ENCODE results near the gene GAS7. TPM values are rescaled to one million over a fixed set of nuclear protein-coding genes. Genes with fewer than 3 reads are reported as not detected.

The GAS7 gene
- total RNA-seq, 1 donor from 2014 or later, result 78.0 TPM

- no peak for TF ChIP-seq CTCF (IDR thresholded peaks at IDR 0.05)
- Histone ChIP-seq H3K27ac (peak overlapping the region; percentile 48 to 74), H3K4me1 (no peaks in the 10 kb centered on the region), H3K4me3 (peak overlapping the region in 1 of 2 donors; percentile 19), H3K27me3 (no peaks in the 10 kb centered on the region), H3K9me3 (no peaks in the 10 kb centered on the region), H3K36me3 (no peaks in the 10 kb centered on the region)
- intact Hi-C loops (cut with DNase I), result no loop called here
- peak in 1 of 2 donors; percentile 75 for DNase-seq (ENCODE audit: low spot score in 2 of 2)
These were observed 161.8 kb downstream of the GAS7 start for GRCh38 chr17:10036511-10037061.

GRCh38 chr17:10035885-10036284 is 162.5 kb downstream of the GAS7 start:
- H3K27me3 ChIP-seq, result no peaks in the 10 kb centered on the region
- H3K4me1 ChIP-seq, result no peaks in the 10 kb centered on the region
- H3K9me3 ChIP-seq, result no peaks in the 10 kb centered on the region
- no peak for DNase-seq (ENCODE audit: low spot score in 2 of 2)
- no peak for TF ChIP-seq CTCF (IDR thresholded peaks at IDR 0.05)
- peak overlapping the region; percentile 48 to 74 for H3K27ac ChIP-seq
- no peaks in the 10 kb centered on the region for H3K36me3 ChIP-seq
- H3K4me3 ChIP-seq, result peak overlapping the region in 1 of 2 donors; percentile 19
- intact Hi-C loops (cut with DNase I), result no loop called here

- Histone ChIP-seq H3K27me3 (no peaks in the 10 kb centered on the region), H3K36me3 (no peaks in the 10 kb centered on the region), H3K9me3 (no peaks in the 10 kb centered on the region), H3K4me3 (no peak overlapping the region), H3K4me1 (no peaks in the 10 kb centered on the region), H3K27ac (peak overlapping the region in 1 of 2 donors; percentile 74)
- intact Hi-C loops (cut with DNase I), result no loop called here
- TF ChIP-seq CTCF (IDR thresholded peaks at IDR 0.05), result no peak
- DNase-seq (ENCODE audit: low spot score in 2 of 2), result no peak
These were observed 163.5 kb downstream of the GAS7 start for GRCh38 chr17:10034719-10035475.

- no peaks in the 10 kb centered on the region for H3K36me3 ChIP-seq
- no peaks in the 10 kb centered on the region for H3K4me1 ChIP-seq
- H3K27me3 ChIP-seq, result no peaks in the 10 kb centered on the region
- no peak for TF ChIP-seq CTCF (IDR thresholded peaks at IDR 0.05)
- intact Hi-C loops (cut with DNase I), result no loop called here
- no peak overlapping the region for H3K4me3 ChIP-seq
- DNase-seq (ENCODE audit: low spot score in 2 of 2), result peak in 1 of 2 donors; percentile 74
- no peaks in the 10 kb centered on the region for H3K9me3 ChIP-seq
- no peak overlapping the region for H3K27ac ChIP-seq
These were observed 164.4 kb downstream of the GAS7 start for GRCh38 chr17:10033959-10034358.

GRCh38 chr17:10033449-10033848 is 165.0 kb downstream of the GAS7 start:
- no peak overlapping the region for H3K4me3 ChIP-seq
- no peaks in the 10 kb centered on the region for H3K36me3 ChIP-seq
- TF ChIP-seq CTCF (IDR thresholded peaks at IDR 0.05), result no peak
- H3K9me3 ChIP-seq, result no peaks in the 10 kb centered on the region
- no peak overlapping the region for H3K27ac ChIP-seq
- no peaks in the 10 kb centered on the region for H3K27me3 ChIP-seq
- DNase-seq (ENCODE audit: low spot score in 2 of 2), result no peak
- intact Hi-C loops (cut with DNase I), result no loop called here
- no peaks in the 10 kb centered on the region for H3K4me1 ChIP-seq

Measured in ascending aorta (tissue), 2 donors.